Astrocyte of the cerebellum (primary cell): ENCODE results near the gene ABTB2.

Experiments used
- DNase-seq: peaks from one replicate; pipeline ENCODE4 v3.0.0-alpha.2; 2011; ENCODE audit warnings: low read depth
- H3K4me3 ChIP-seq: 2 replicates; pipeline ENCODE4 v1.5.1; 2011; ENCODE audit warnings: mild to moderate bottlenecking, low read depth, low read length, moderate library complexity
- in situ Hi-C: cut with HindIII; loops from 2 replicates; pipeline ENCODE4 v1.10.0; 2017; ENCODE audit warnings: low sequenced_read_pairs
- TF ChIP-seq, protein P1 (sequence below): IDR thresholded peaks from 2 replicates; pipeline ENCODE4 v1.5.1; 2012; ENCODE audit warnings: low read length, low read depth, moderate library complexity, mild to moderate bottlenecking; ENCODE audit errors: missing control alignments

The ABTB2 gene

DNA sequence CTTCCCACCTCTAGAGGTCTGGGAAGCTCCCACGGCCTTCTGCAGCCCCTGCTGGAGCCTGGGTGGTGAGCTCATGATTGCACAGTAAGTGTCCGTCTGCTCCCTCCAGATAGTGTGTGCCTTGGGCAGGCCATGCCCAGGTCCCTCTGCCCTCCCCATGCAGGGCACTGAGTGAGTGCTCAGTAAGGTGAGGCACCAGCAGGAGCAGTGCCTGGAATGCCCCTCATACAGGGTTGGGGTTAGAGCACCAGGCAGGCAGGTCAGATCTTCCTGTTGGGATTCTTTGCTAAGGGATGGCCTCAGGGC lies 202.1 kb downstream of the ABTB2 start:
- no peak overlapping the region for H3K4me3 ChIP-seq
- DNase-seq, result no peak
- TF ChIP-seq, protein P1, sequence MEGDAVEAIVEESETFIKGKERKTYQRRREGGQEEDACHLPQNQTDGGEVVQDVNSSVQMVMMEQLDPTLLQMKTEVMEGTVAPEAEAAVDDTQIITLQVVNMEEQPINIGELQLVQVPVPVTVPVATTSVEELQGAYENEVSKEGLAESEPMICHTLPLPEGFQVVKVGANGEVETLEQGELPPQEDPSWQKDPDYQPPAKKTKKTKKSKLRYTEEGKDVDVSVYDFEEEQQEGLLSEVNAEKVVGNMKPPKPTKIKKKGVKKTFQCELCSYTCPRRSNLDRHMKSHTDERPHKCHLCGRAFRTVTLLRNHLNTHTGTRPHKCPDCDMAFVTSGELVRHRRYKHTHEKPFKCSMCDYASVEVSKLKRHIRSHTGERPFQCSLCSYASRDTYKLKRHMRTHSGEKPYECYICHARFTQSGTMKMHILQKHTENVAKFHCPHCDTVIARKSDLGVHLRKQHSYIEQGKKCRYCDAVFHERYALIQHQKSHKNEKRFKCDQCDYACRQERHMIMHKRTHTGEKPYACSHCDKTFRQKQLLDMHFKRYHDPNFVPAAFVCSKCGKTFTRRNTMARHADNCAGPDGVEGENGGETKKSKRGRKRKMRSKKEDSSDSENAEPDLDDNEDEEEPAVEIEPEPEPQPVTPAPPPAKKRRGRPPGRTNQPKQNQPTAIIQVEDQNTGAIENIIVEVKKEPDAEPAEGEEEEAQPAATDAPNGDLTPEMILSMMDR, result no peak
- in situ Hi-C loops, result no loop called here

GRCh38 chr11:34155057-34155756 lies 202.6 kb downstream of the ABTB2 start:
- no peak for DNase-seq
- in situ Hi-C loops, result no loop called here
- no peak overlapping the region for H3K4me3 ChIP-seq
- TF ChIP-seq, protein P1, result no peak

- TF ChIP-seq, protein P1, result no peak
- in situ Hi-C loops, result no loop called here
- no peak for DNase-seq
- no peak overlapping the region for H3K4me3 ChIP-seq
These were observed 203.5 kb downstream of the ABTB2 start for GRCh38 chr11:34154059-34154875.

DNA sequence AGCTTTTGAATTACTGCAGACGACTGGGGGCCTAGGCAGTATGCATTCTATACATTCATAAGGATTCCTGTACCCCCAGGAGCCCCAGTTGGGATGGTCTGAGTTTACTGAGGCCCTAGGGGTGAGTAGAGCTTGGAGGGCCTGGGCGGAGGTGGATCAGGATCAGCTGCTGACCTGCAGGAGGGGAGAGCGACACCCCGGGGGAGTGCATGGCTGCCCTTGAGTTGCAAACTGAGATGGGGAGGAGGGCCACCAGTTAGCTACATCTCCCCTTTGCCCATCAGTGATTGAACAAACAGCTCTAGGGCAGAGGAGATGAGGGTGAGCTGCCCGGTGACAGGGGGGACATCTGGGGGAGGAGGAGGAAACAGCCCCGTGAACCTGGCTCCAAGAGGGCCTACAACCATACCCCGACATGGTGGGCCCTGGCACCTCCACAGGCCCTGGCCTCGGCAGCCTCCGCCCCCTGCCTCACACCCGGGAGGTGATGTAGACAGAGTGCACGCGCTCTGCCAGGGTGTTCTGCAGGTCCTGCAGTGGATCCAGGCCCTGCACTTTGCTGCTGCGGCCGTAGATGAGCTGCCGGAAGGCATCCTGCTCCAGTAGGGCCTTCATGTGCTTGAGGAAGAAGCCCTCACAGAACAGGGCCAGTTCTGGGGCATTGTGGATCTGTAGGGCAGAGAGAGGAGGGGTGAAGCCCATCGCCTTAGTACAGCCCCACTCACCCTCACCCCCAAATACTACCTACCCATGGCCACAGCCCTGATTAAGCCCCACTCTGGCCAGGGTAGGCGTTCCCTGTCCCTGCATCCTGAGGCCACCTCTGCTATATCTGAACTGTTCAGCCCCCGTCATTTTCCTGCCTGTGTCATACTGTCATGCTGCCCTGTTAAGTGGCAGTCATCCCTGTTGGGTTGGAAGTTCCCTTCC lies 205.6 kb downstream of the ABTB2 start:
- TF ChIP-seq, protein P1, result no peak
- DNase-seq, result no peak
- in situ Hi-C loops, result no loop called here
- no peak overlapping the region for H3K4me3 ChIP-seq

GRCh38 chr11:34151166-34151565 lies 206.6 kb downstream of the ABTB2 start:
- TF ChIP-seq, protein P1, result no peak
- no peak overlapping the region for H3K4me3 ChIP-seq
- DNase-seq, result no peak
- in situ Hi-C loops, result no loop called here

GRCh38 chr11:34150494-34151151 lies 207.2 kb downstream of the ABTB2 start:
- H3K4me3 ChIP-seq, result no peak overlapping the region
- DNase-seq, result no peak
- in situ Hi-C loops, result no loop called here
- TF ChIP-seq, protein P1, result no peak
